GM18502 (cell line): ENCODE data around the gene USP47.
"Not testable (repeated sequence)": the region's sequence is repeated elsewhere in the genome, so short reads cannot be mapped to it uniquely, and the experiment has no call there.

ENCODE experiments used
- ATAC-seq: cut with Tn5 transposase; IDR thresholded peaks from one replicate; pipeline ENCODE4 v1.9.1; 2021; ENCODE audit warnings: mild to moderate bottlenecking; ENCODE audit not compliant: unreplicated experiment, poor library complexity

Gene USP47

GRCh38 chr11:11821899-11822298 is 19.9 kb upstream of the USP47 start:
- no peak for ATAC-seq

DNA sequence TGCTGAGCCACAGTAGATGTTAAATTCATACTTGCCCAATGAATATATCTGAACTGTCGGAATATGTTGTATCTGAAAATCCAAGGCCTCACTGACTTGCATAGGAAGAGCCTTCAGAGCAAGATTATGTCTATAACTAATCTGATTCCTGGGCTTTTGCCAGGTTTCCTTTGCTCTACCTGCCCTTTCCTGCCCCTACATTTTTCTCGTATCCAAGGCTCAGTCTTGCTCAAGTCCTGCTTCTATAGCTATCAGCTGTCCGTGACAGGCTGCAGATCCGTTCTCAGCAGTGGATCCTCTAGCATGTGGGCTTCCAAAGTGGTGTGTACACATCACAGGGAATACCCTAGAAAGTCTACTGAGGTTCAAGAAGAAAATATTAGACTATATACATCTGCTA is 18.8 kb upstream of the USP47 start:
- no peak for ATAC-seq

DNA sequence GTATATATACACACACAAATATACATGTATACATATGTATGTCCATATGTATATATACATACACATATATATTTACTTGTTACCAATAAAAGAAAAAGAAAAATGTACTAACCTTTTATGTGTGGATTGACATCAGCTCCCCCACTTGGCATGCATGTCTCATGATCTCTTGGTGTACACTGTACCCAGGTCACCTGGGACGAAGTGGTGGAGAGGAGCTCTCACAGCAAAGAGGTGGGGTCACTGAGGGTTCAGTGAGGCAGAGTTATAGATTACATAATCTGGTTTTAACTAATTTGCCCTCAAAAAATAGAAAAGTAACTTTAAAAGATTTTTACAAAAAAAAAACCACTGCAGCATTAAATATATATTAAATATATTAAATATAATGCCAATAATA is 15.5 kb upstream of the USP47 start:
- ATAC-seq, result no peak

DNA sequence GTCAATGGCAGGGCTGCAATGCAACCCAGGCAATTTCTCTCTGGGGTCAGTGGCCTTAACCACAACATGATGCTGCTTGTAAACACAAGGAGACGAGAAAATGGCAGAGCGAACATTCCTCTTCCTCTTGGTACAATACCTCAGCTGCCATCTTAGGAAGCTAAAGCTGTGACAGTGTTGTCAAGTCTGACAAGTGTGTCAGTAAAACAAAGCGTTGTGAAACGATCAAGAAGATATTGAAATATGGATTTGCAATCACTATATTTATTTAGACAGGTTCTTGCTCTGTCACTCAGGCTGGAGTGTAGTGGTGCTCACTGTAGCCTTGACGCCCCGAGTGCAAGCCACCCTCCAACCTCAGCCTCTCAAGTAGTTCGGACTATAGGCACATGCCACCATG is 14.5 kb upstream of the USP47 start:
- ATAC-seq, result no peak

- not testable (repeated sequence) for ATAC-seq
Observed at GRCh38 chr11:11831406-11831805, 10.4 kb upstream of the USP47 start.

GRCh38 chr11:11836676-11837231 is 5.0 kb upstream of the USP47 start:
- no peak for ATAC-seq

DNA sequence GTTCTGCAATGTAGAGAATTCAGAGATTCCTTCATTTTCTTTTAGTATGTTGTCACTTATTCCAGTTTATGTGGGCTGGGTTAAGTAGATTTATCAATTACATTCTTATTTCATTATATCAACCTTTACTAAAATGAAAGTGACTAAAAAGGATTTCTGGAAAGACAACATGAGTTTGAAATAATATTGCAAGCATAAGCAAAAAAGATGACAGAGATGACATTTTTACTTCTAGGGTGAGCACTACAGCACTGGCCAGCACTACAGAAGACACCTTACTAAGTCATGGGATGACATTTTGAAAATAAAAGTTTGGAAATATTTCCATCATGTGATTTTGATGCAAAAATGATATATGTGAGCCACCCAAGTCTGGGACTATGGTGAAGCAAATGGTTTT is 2.1 kb upstream of the USP47 start:
- ATAC-seq, result no peak

- peak; percentile 41 for ATAC-seq
Observed at GRCh38 chr11:11841116-11841722, 553 bp upstream of the USP47 start.

GRCh38 chr11:11842421-11843008 is 743 bp downstream of the USP47 start:
- peak; percentile 52 for ATAC-seq

DNA sequence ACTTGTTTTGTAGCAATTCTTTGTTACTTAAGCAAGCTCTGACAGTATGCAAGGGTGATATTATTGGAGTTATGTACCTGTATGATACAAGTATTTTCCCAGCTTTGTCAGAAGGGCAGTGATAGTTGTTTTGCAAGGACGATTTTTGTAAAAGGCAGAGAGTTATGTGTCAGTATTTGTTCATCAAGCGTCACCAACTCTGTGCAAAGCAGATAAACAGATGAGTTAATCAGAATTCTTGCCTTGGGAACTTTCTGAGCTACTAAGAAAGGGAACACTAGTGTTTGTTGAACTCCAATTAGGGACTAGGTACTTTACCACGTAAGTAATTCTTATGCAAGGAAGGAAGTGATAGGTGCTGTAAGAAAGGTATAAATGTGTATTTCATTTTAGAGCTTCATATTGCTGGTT is 1.4 kb downstream of the USP47 start:
- ATAC-seq, result no peak

DNA sequence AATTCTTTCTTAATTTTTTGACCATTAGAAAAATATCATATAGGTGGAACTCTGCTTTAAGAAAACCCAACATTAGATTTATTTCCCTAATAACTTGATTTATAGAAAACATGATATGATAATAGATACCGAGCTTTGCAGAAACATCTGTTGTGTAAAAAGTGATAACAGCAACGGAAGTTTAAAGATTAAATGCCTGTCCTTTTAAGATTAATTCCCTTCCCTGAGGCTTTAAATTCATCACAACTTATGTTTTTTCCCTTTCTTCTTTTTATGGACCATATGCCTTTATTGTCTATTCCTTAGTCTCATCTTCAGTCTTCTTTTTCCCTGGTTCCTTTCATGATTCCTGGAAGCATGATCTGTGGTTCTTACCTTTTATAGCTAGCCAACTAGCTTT is 1.9 kb downstream of the USP47 start:
- no peak for ATAC-seq

GRCh38 chr11:11844272-11844671 is 2.5 kb downstream of the USP47 start:
- ATAC-seq, result no peak

DNA sequence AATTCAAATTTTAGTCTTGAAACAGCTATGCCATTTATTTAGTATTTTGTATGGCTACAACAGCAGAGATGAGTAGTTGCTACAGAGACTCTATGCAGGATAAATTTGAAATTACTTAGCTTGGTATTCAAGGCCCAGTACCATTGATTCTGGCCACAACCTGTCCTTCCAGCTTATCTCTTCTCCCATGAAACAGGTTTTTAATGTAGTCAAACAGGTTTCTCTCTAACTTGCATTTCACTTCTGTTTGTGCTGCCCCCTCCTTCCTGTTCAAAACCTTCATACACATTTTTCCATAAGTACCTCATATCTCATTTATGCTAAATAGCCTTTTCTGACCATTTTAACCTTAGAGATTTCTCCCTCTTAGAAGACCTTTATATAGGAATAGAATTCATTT is 3.3 kb downstream of the USP47 start:
- no peak for ATAC-seq

DNA sequence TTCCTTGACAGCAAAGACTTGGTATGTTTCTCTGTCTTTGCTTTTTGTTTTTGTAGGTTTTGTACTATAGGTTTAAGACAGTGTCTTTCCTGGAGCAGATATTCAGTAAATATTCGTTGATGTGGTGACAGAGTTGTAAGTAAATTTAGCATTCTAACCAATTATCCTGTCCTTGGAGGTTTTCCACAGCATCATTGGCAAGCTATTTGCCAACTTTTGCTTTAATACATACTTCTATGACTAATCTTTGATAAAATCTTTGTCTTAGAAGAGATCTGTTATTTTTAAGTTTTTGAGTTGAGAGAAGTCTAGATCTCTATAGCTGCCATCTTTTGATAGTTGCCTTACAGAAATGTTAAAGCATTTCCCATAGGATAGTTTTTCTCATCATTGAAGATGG is 3.8 kb downstream of the USP47 start:
- ATAC-seq, result no peak

GRCh38 chr11:11847082-11847481 is 5.3 kb downstream of the USP47 start:
- no peak for ATAC-seq

- ATAC-seq, result peak; percentile 77
Observed at GRCh38 chr11:11848891-11849746, 7.3 kb downstream of the USP47 start.

DNA sequence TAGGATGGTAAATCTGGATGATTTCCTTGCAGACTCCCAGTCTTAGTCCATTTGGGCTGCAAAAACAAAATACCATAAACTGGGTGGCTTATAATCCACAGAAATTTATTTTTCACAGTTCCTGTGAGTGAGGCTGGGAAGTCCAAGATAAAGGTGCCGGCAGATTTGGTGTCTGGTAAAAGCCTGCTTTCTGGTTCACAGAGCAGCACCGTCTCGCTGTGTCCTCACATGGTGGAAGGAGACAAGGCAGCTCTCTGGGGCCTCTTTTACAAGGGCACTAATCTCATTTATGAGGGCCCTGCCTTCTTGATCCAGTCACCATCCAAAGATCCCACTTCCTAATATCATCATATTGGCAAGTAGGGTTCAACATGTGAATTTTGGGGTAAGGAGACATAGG is 8.9 kb downstream of the USP47 start:
- no peak for ATAC-seq

DNA sequence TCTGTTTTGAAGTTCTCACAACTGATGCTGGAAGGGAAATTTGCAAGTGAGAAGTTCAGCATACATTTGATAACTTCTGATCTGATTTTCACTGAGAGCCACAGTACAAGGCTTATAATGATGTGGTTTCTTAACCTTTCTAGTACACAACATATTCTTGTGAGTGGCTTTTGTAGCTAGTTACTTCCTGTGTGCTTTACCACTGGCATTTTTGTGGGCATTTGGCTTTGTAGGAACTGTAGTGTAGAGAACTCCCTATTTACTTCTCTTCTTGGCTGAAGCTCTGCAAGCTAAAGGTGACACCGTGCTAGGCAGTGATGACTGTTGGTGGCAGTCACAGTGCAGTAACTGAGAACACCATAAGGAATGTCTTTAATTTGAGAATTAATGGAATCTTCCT is 14.9 kb downstream of the USP47 start:
- no peak for ATAC-seq

DNA sequence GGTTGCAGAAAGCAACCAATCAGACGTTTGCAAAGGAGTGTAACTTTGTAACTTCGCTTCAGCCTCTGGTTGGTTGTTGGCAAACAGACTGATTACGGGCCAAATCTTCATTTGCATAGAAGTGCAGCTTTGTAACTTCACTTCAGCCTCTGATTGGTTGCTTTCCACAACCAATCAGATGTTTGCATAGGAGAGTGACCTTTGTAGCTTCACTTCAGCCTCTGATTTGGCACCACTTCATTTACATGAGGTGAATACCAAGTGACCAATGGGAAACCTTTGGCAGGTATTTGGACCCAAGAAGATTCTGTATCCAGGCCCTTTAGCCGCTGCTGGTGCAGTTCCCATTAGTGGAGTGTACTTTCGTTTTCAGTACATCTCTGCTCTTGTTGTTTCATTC is 16.0 kb downstream of the USP47 start:
- ATAC-seq, result no peak

- ATAC-seq, result no peak
Observed at GRCh38 chr11:11858676-11859075, 16.9 kb downstream of the USP47 start.
